ENCODE results near the gene TSPAN15.

Gene TSPAN15

GRCh38 chr10:69470463-69471384 is 19.5 kb downstream of the TSPAN15 start:
- TF ChIP-seq CTCF (IDR thresholded peaks at IDR 0.05; ENCODE audit: insufficient read depth, missing control alignments) = no peak
- DNase-seq (ENCODE audit: insufficient read length, low spot score) = no peak
- FAIRE-seq = no peak

- no peak for DNase-seq (ENCODE audit: insufficient read length, low spot score)
These were observed 20.9 kb downstream of the TSPAN15 start for GRCh38 chr10:69472142-69472541.

GRCh38 chr10:69472544-69472943 is 21.3 kb downstream of the TSPAN15 start:
- DNase-seq (ENCODE audit: insufficient read length, low spot score) = no peak

More at GRCh38 chr10:69472142-69472541, 20.9 kb downstream of the TSPAN15 start:
- TF ChIP-seq CTCF (IDR thresholded peaks at IDR 0.05; ENCODE audit: insufficient read depth, missing control alignments) = no peak
- no peak for FAIRE-seq

GRCh38 chr10:69473304-69473990 is 22.2 kb downstream of the TSPAN15 start:
- FAIRE-seq (no peak), DNase-seq (ENCODE audit: insufficient read length, low spot score) (no peak)
- no peak for TF ChIP-seq CTCF (IDR thresholded peaks at IDR 0.05; ENCODE audit: insufficient read depth, missing control alignments)

More at GRCh38 chr10:69472544-69472943, 21.3 kb downstream of the TSPAN15 start:
- no peak for TF ChIP-seq CTCF (IDR thresholded peaks at IDR 0.05; ENCODE audit: insufficient read depth, missing control alignments)
- FAIRE-seq = no peak

- FAIRE-seq (no peak), DNase-seq (ENCODE audit: insufficient read length, low spot score) (no peak)
- no peak for TF ChIP-seq CTCF (IDR thresholded peaks at IDR 0.05; ENCODE audit: insufficient read depth, missing control alignments)
These were observed 23.6 kb downstream of the TSPAN15 start for GRCh38 chr10:69474742-69475432.

- no peak for TF ChIP-seq CTCF (IDR thresholded peaks at IDR 0.05; ENCODE audit: insufficient read depth, missing control alignments)
- DNase-seq (ENCODE audit: insufficient read length, low spot score) (no peak), FAIRE-seq (no peak)
These were observed 24.2 kb downstream of the TSPAN15 start for GRCh38 chr10:69475433-69475830.

All from D721Med (cell line).